ENCODE measurements around the gene CHRD. TPM values are rescaled to one million over a fixed set of nuclear protein-coding genes. Genes with fewer than 3 reads are reported as not detected.

CHRD gene
- total RNA-seq, 1 donor from 2014 or later = not detected

GRCh38 chr3:184348057-184348382, 31.8 kb upstream of the CHRD start:
- no peak overlapping the region for H3K4me3 ChIP-seq (ENCODE audit: low read depth, low read length)
- DNase-seq (ENCODE audit: low read depth) = no peak
- no peak for TF ChIP-seq CTCF (conservative IDR thresholded peaks at IDR 0.05; ENCODE audit: low read depth, low read length)

- no peak for DNase-seq (ENCODE audit: low read depth)
- TF ChIP-seq CTCF (conservative IDR thresholded peaks at IDR 0.05; ENCODE audit: low read depth, low read length) = no peak
- no peak overlapping the region for H3K4me3 ChIP-seq (ENCODE audit: low read depth, low read length)
Observed at GRCh38 chr3:184349563-184350470, 30.0 kb upstream of the CHRD start.

GRCh38 chr3:184350618-184351017, 29.2 kb upstream of the CHRD start:
- DNase-seq (ENCODE audit: low read depth) = no peak
- H3K4me3 ChIP-seq (ENCODE audit: low read depth, low read length) = no peak overlapping the region
- no peak for TF ChIP-seq CTCF (conservative IDR thresholded peaks at IDR 0.05; ENCODE audit: low read depth, low read length)

DNA sequence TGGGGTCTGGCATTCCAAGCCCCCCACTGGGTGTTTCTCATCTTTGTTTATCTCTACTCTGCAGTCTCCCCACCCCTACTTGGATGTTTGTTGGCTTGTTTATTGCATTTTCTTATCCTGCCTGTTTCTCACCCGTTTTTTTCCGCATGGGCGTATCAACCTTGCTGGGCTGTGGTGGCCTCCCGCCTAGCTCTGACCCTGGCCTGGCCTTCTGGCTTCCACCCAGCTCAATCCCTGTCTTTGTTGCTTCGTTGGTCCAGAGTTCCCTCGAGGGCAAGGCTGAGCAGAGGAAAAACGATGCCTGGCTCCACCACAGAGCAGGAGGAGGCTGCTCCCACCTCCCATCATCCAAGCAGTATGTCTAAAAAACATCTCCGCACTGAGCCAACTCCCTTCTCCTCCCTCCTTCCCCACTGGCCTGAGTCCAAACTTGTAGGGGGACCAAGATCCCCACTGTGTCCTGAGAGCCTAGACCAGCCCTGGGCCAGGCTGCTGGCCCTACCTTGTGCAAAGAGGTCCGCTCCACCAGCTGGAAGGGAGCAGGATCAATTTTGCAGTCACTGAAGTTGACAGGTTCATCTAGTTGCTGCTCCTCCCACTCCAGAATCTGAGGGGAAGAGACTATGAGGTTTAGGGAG, 28.2 kb upstream of the CHRD start:
- no peak overlapping the region for H3K4me3 ChIP-seq (ENCODE audit: low read depth, low read length)
- no peak for DNase-seq (ENCODE audit: low read depth)
- no peak for TF ChIP-seq CTCF (conservative IDR thresholded peaks at IDR 0.05; ENCODE audit: low read depth, low read length)

- no peak for DNase-seq (ENCODE audit: low read depth)
- no peak for TF ChIP-seq CTCF (conservative IDR thresholded peaks at IDR 0.05; ENCODE audit: low read depth, low read length)
- no peak overlapping the region for H3K4me3 ChIP-seq (ENCODE audit: low read depth, low read length)
Observed at GRCh38 chr3:184352149-184352785, 27.6 kb upstream of the CHRD start.

DNA sequence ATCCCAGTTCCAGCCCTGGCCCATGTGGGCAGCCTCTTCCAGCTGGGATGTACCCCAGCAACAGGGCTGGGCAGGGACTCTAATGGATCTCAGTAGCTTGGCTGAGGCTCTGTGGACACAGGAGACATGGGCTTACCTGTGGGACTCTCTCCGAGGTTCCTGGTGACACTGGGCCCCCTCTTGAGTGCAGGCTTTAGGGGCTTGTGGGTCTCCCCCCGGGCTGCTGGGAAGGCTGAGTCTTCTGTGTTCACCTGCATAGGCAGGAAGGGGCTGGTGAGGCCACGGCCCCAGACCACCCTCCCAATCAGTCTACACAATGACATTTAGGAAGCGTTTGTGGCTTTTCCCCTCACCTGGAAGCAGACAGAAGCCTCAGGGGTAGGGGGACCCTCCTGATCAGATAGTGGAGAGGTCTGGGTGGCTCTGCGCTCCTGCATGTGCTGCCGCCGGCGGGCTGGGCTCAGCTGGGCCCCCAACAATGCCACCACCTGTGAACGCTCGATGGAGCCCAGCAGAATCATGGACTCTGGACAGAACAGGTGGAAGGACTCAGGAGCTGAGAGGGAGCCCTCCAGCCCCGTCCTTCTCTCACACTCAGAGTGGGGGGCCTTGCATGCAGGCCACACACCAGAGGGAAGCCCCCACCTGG, 26.8 kb upstream of the CHRD start:
- H3K4me3 ChIP-seq (ENCODE audit: low read depth, low read length) = no peak overlapping the region
- no peak for DNase-seq (ENCODE audit: low read depth)
- TF ChIP-seq CTCF (conservative IDR thresholded peaks at IDR 0.05; ENCODE audit: low read depth, low read length) = no peak

Data from epithelial cell of proximal tubule (primary cell).